ENCODE data around the gene LYPD6B.

Gene LYPD6B

GRCh38 chr2:149192427-149192826, 153.9 kb downstream of the LYPD6B start:
- DNase-seq (ENCODE audit: low spot score in 2 of 2) (no peak), ATAC-seq (ENCODE audit: low read depth) (no peak)
- Mint-ChIP-seq H3K4me1 (no peaks in the 10 kb centered on the region), H3K27me3 (no peaks in the 10 kb centered on the region), H3K9me3 (no peaks in the 10 kb centered on the region), H3K36me3 (no peaks in the 10 kb centered on the region), H3K27ac (no peak overlapping the region), H3K4me3 (no peak overlapping the region)

- H3K27ac Mint-ChIP-seq: no peak overlapping the region
- DNase-seq (ENCODE audit: low spot score in 2 of 2) (no peak), ATAC-seq (ENCODE audit: low read depth) (no peak)
- H3K27me3 Mint-ChIP-seq: peaks cover 2% of the 10 kb centered on the region
- no peaks in the 10 kb centered on the region for H3K36me3 Mint-ChIP-seq
- H3K9me3 Mint-ChIP-seq: no peaks in the 10 kb centered on the region
- no peaks in the 10 kb centered on the region for H3K4me1 Mint-ChIP-seq
- H3K4me3 Mint-ChIP-seq: no peak overlapping the region
These were observed 161.6 kb downstream of the LYPD6B start for GRCh38 chr2:149200109-149200520.

GRCh38 chr2:149204686-149205085, 166.2 kb downstream of the LYPD6B start:
- Mint-ChIP-seq H3K4me3 (no peak overlapping the region), H3K9me3 (no peaks in the 10 kb centered on the region), H3K4me1 (no peaks in the 10 kb centered on the region), H3K36me3 (peaks cover 6% of the 10 kb centered on the region), H3K27me3 (peaks cover 6% of the 10 kb centered on the region), H3K27ac (no peak overlapping the region)
- no peak for ATAC-seq (ENCODE audit: low read depth)
- DNase-seq (ENCODE audit: low spot score in 2 of 2): no peak

- H3K27ac Mint-ChIP-seq: no peak overlapping the region
- no peaks in the 10 kb centered on the region for H3K9me3 Mint-ChIP-seq
- ATAC-seq (ENCODE audit: low read depth) (no peak), DNase-seq (ENCODE audit: low spot score in 2 of 2) (no peak)
- peaks cover 6% of the 10 kb centered on the region for H3K36me3 Mint-ChIP-seq
- no peaks in the 10 kb centered on the region for H3K4me1 Mint-ChIP-seq
- H3K27me3 Mint-ChIP-seq: peaks cover 6% of the 10 kb centered on the region
- no peak overlapping the region for H3K4me3 Mint-ChIP-seq
These were observed 166.6 kb downstream of the LYPD6B start for GRCh38 chr2:149205143-149205542.

- peaks cover 12% of the 10 kb centered on the region for H3K36me3 Mint-ChIP-seq
- H3K27me3 Mint-ChIP-seq: peaks cover 2% of the 10 kb centered on the region
- no peak for ATAC-seq (ENCODE audit: low read depth)
- H3K4me3 Mint-ChIP-seq: no peak overlapping the region
- no peaks in the 10 kb centered on the region for H3K9me3 Mint-ChIP-seq
- no peak overlapping the region for H3K27ac Mint-ChIP-seq
- peaks cover 6% of the 10 kb centered on the region for H3K4me1 Mint-ChIP-seq
- no peak for DNase-seq (ENCODE audit: low spot score in 2 of 2)
These were observed 175.4 kb downstream of the LYPD6B start for GRCh38 chr2:149213764-149214493.

GRCh38 chr2:149218497-149218896, 180.0 kb downstream of the LYPD6B start:
- ATAC-seq (ENCODE audit: low read depth): no peak
- Mint-ChIP-seq H3K27me3 (peaks cover 4% of the 10 kb centered on the region), H3K4me1 (peaks cover 6% of the 10 kb centered on the region), H3K36me3 (no peaks in the 10 kb centered on the region), H3K9me3 (no peaks in the 10 kb centered on the region), H3K4me3 (no peak overlapping the region), H3K27ac (no peak overlapping the region)
- DNase-seq (ENCODE audit: low spot score in 2 of 2): no peak

- DNase-seq (ENCODE audit: low spot score in 2 of 2) (no peak), ATAC-seq (ENCODE audit: low read depth) (no peak)
- Mint-ChIP-seq H3K4me1 (no peaks in the 10 kb centered on the region), H3K36me3 (no peaks in the 10 kb centered on the region), H3K9me3 (no peaks in the 10 kb centered on the region), H3K27me3 (peaks cover 4% of the 10 kb centered on the region), H3K27ac (no peak overlapping the region), H3K4me3 (no peak overlapping the region)
These were observed 181.4 kb downstream of the LYPD6B start for GRCh38 chr2:149219856-149220255.

GRCh38 chr2:149221002-149221401, 182.5 kb downstream of the LYPD6B start:
- H3K27ac Mint-ChIP-seq: no peak overlapping the region
- H3K4me1 Mint-ChIP-seq: no peaks in the 10 kb centered on the region
- no peak overlapping the region for H3K4me3 Mint-ChIP-seq
- DNase-seq (ENCODE audit: low spot score in 2 of 2): no peak
- no peaks in the 10 kb centered on the region for H3K9me3 Mint-ChIP-seq
- H3K36me3 Mint-ChIP-seq: peaks cover 1% of the 10 kb centered on the region
- ATAC-seq (ENCODE audit: low read depth): no peak
- H3K27me3 Mint-ChIP-seq: peaks cover 6% of the 10 kb centered on the region

- no peaks in the 10 kb centered on the region for H3K9me3 Mint-ChIP-seq
- no peak overlapping the region for H3K27ac Mint-ChIP-seq
- ATAC-seq (ENCODE audit: low read depth) (no peak), DNase-seq (ENCODE audit: low spot score in 2 of 2) (no peak)
- peaks cover 10% of the 10 kb centered on the region for H3K27me3 Mint-ChIP-seq
- H3K36me3 Mint-ChIP-seq: peaks cover 6% of the 10 kb centered on the region
- no peak overlapping the region for H3K4me3 Mint-ChIP-seq
- no peaks in the 10 kb centered on the region for H3K4me1 Mint-ChIP-seq
These were observed 183.4 kb downstream of the LYPD6B start for GRCh38 chr2:149221898-149222297.

- H3K36me3 Mint-ChIP-seq: peaks cover 6% of the 10 kb centered on the region
- ATAC-seq (ENCODE audit: low read depth) (no peak), DNase-seq (ENCODE audit: low spot score in 2 of 2) (no peak)
- H3K27me3 Mint-ChIP-seq: peaks cover 17% of the 10 kb centered on the region
- H3K4me1 Mint-ChIP-seq: no peaks in the 10 kb centered on the region
- H3K27ac Mint-ChIP-seq: no peak overlapping the region
- no peak overlapping the region for H3K4me3 Mint-ChIP-seq
- no peaks in the 10 kb centered on the region for H3K9me3 Mint-ChIP-seq
These were observed 185.1 kb downstream of the LYPD6B start for GRCh38 chr2:149223472-149224095.

GRCh38 chr2:149224543-149224942, 186.0 kb downstream of the LYPD6B start:
- no peak for DNase-seq (ENCODE audit: low spot score in 2 of 2)
- ATAC-seq (ENCODE audit: low read depth): no peak
- Mint-ChIP-seq H3K4me3 (no peak overlapping the region), H3K36me3 (peaks cover 6% of the 10 kb centered on the region), H3K27me3 (peaks cover 17% of the 10 kb centered on the region), H3K9me3 (no peaks in the 10 kb centered on the region), H3K4me1 (no peaks in the 10 kb centered on the region), H3K27ac (no peak overlapping the region)

- H3K36me3 Mint-ChIP-seq: peaks cover 6% of the 10 kb centered on the region
- ATAC-seq (ENCODE audit: low read depth): no peak
- DNase-seq (ENCODE audit: low spot score in 2 of 2): no peak
- no peaks in the 10 kb centered on the region for H3K9me3 Mint-ChIP-seq
- no peaks in the 10 kb centered on the region for H3K4me1 Mint-ChIP-seq
- no peak overlapping the region for H3K4me3 Mint-ChIP-seq
- H3K27ac Mint-ChIP-seq: no peak overlapping the region
- H3K27me3 Mint-ChIP-seq: peaks cover 17% of the 10 kb centered on the region
These were observed 186.9 kb downstream of the LYPD6B start for GRCh38 chr2:149225446-149225845.

GRCh38 chr2:149226790-149227189, 188.3 kb downstream of the LYPD6B start:
- H3K27me3 Mint-ChIP-seq: peaks cover 20% of the 10 kb centered on the region
- no peak overlapping the region for H3K27ac Mint-ChIP-seq
- H3K9me3 Mint-ChIP-seq: no peaks in the 10 kb centered on the region
- no peak for DNase-seq (ENCODE audit: low spot score in 2 of 2)
- no peak overlapping the region for H3K4me3 Mint-ChIP-seq
- no peaks in the 10 kb centered on the region for H3K4me1 Mint-ChIP-seq
- no peak for ATAC-seq (ENCODE audit: low read depth)
- peaks cover 6% of the 10 kb centered on the region for H3K36me3 Mint-ChIP-seq

GRCh38 chr2:149235816-149236375, 197.4 kb downstream of the LYPD6B start:
- H3K4me3 Mint-ChIP-seq: no peak overlapping the region
- DNase-seq (ENCODE audit: low spot score in 2 of 2) (no peak), ATAC-seq (ENCODE audit: low read depth) (no peak)
- peaks cover 2% of the 10 kb centered on the region for H3K9me3 Mint-ChIP-seq
- no peak overlapping the region for H3K27ac Mint-ChIP-seq
- no peaks in the 10 kb centered on the region for H3K36me3 Mint-ChIP-seq
- H3K27me3 Mint-ChIP-seq: peaks cover 10% of the 10 kb centered on the region
- no peaks in the 10 kb centered on the region for H3K4me1 Mint-ChIP-seq
